RWPE1 (cell line): ENCODE data around the gene COL7A1.

Source experiments
- CTCF ChIA-PET: fragments of 350-600 bp; sonication (Branson Sonifier 250); formaldehyde crosslinking; extraction: SDS; loops from one replicate; lab custom pipeline; 2021; lab: Yijun Ruan, JAX
- POLR2A ChIA-PET: fragments of 400-600 bp; formaldehyde crosslinking; extraction: SDS; loops from one replicate; lab custom pipeline; 2020; ENCODE audit warnings: antibody characterized with exemption; ENCODE audit not compliant: low non-redundant PET; lab: Yijun Ruan, JAX
- DNase-seq: peaks from one replicate; pipeline ENCODE4 v3.0.0; 2012; ENCODE audit warnings: low spot score
- H3K27ac ChIP-seq: fragments of 450-650 bp; 2 replicates; pipeline ENCODE4 v1.5.1; 2017
- CTCF ChIP-seq: fragments of 450-650 bp; conservative IDR thresholded peaks from 2 replicates; pipeline ENCODE4 v1.5.1; 2017; ENCODE audit warnings: low read depth, mild to moderate bottlenecking

COL7A1 gene

GRCh38 chr3:48543271-48543866 is 51.8 kb downstream of the COL7A1 start:
- ChIA-PET CTCF (interaction anchor here (0.8 kb wide), 1 partner anchor 199 kb away, joined by 4 read pairs; no protein-coding TSS in a partner anchor), POLR2A (no interaction called here)
- H3K27ac ChIP-seq, result peak overlapping the region; percentile 57
- no peak for TF ChIP-seq CTCF
- no peak for DNase-seq

- H3K27ac ChIP-seq, result no peak overlapping the region
- no peak for TF ChIP-seq CTCF
- POLR2A ChIA-PET, result no interaction called here
- CTCF ChIA-PET, result no interaction called here
- DNase-seq, result no peak
Measured at GRCh38 chr3:48538451-48538850, 56.7 kb downstream of the COL7A1 start.

DNA sequence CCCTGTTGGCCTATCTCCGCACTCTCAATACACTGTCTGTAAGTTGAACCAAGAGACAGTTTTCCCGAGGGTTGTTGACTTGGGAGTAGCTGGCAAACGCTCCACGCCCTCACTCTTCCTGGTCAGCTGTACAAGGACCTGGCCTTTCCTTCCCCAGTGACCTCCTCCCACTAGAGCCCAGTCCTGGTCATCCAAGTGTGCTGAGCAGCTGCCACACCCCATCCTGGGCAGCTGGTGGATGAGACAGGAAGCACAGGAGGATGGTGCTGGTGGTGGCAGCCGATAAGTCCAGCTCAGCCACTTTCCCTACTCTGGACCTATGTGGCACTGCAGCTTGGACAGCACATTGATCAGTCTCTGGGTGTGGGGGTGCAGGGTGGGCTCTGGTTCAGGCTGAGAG is 58.3 kb downstream of the COL7A1 start:
- no peak for DNase-seq
- no peak for TF ChIP-seq CTCF
- POLR2A ChIA-PET, result interaction anchor here (0.6 kb wide), 1 partner anchor 14 kb away, joined by 7 read pairs; no protein-coding TSS in a partner anchor
- CTCF ChIA-PET, result no interaction called here
- H3K27ac ChIP-seq, result no peak overlapping the region

GRCh38 chr3:48536116-48536515 is 59.0 kb downstream of the COL7A1 start:
- POLR2A ChIA-PET, result no interaction called here
- TF ChIP-seq CTCF, result no peak
- H3K27ac ChIP-seq, result peak overlapping the region; percentile 61
- CTCF ChIA-PET, result no interaction called here
- DNase-seq, result no peak

- no peak for TF ChIP-seq CTCF
- H3K27ac ChIP-seq, result peak overlapping the region; percentile 61
- POLR2A ChIA-PET, result no interaction called here
- peak; percentile 67 for DNase-seq
- CTCF ChIA-PET, result no interaction called here
Measured at GRCh38 chr3:48535578-48535977, 59.6 kb downstream of the COL7A1 start.

GRCh38 chr3:48532977-48533337 is 62.2 kb downstream of the COL7A1 start:
- no peak for TF ChIP-seq CTCF
- CTCF ChIA-PET, result no interaction called here
- POLR2A ChIA-PET, result no interaction called here

More at GRCh38 chr3:48532977-48533337, 62.2 kb downstream of the COL7A1 start:
- DNase-seq, result no peak
- H3K27ac ChIP-seq, result no peak overlapping the region
